B cell (primary cell): ENCODE results near the gene ZNF469. TPM values are rescaled to one million over a fixed set of nuclear protein-coding genes. Genes with fewer than 3 reads are reported as not detected.

ENCODE experiments used
- ATAC-seq: fragments of 200-7000 bp; cut with Tn5 transposase; one replicate; pipeline ENCODE4 v1.10.0; 2021; ENCODE audit warnings: low read depth, mild to moderate bottlenecking, moderate number of reproducible peaks, moderate library complexity
- CTCF ChIA-PET: fragments of 350-600 bp; sonication (Branson Sonifier 250); formaldehyde crosslinking; loops from one replicate; lab custom pipeline; 2021; ENCODE audit warnings: antibody characterized with exemption, inconsistent platforms; lab: Charles Lee
- POLR2A ChIA-PET: fragments of 350-600 bp; sonication (Branson Sonifier 250); formaldehyde crosslinking; loops from one replicate; lab custom pipeline; 2021; ENCODE audit warnings: antibody characterized with exemption; lab: Charles Lee
- DNase-seq: peaks from one replicate; pipeline ENCODE4 v3.0.0; 2013
- H2AFZ ChIP-seq: 2 replicates; pipeline ENCODE4 v1.6.1; 2012; ENCODE audit warnings: mild to moderate bottlenecking, low read depth, low read length; ENCODE audit not compliant: insufficient read depth, poor library complexity, severe bottlenecking
- H3K27ac ChIP-seq, 2 donors: 1 replicate in 1 of 2; 2 replicates in 1 of 2; pipeline ENCODE4 v1.5.1; 2012 to 2013; ENCODE audit warnings: low read length in 2 of 2, mild to moderate bottlenecking in 2 of 2, moderate library complexity in 1 of 2
- H3K27me3 ChIP-seq, 4 experiments: fragments of 200-600 bp in 1 of 4; sonication (generic) in 1 of 4; replicated peaks in 1 of 4; 1 replicate in 2 of 4; 2 replicates in 2 of 4; pipeline versions ENCODE4 v1.6.1 to v1.7.0; 2013 to 2016; ENCODE audit warnings: low read length in 3 of 4, mild to moderate bottlenecking in 2 of 4, mixed read lengths in 1 of 4, moderate library complexity in 1 of 4; ENCODE audit not compliant: insufficient read depth in 4 of 4, control insufficient read depth in 3 of 4; ENCODE audit errors: control extremely low read depth in 1 of 4
- H3K36me3 ChIP-seq, 2 experiments: replicated peaks in 1 of 2; 1 replicate in 1 of 2; 2 replicates in 1 of 2; pipeline versions ENCODE4 v1.6.1 to v1.7.1; 2013; ENCODE audit warnings: low read length in 1 of 2; ENCODE audit not compliant: insufficient read depth in 2 of 2, control insufficient read depth in 1 of 2; ENCODE audit errors: control extremely low read depth in 1 of 2, extremely low read depth in 1 of 2
- H3K4me1 ChIP-seq, 2 donors: fragments of 200-600 bp in 1 of 2; sonication (generic) in 1 of 2; 1 replicate in 1 of 2; 2 replicates in 1 of 2; pipeline versions ENCODE4 v1.5.1 to v1.6.1; 2013 to 2017; ENCODE audit warnings: low read length in 2 of 2; ENCODE audit not compliant: control insufficient read depth in 2 of 2, insufficient read depth in 2 of 2
- H3K4me2 ChIP-seq: replicated peaks from 2 replicates; pipeline ENCODE3; 2012; ENCODE audit warnings: mild to moderate bottlenecking, low read depth, low read length; ENCODE audit not compliant: poor library complexity, severe bottlenecking
- H3K4me3 ChIP-seq, 5 experiments: fragments of 200-600 bp in 1 of 5; sonication (generic) in 1 of 5; 1 replicate in 3 of 5; 2 replicates in 2 of 5; pipeline versions ENCODE4 v1.5.1 to v1.7.0; 2011 to 2016; ENCODE audit warnings: low read length in 4 of 5, mild to moderate bottlenecking in 4 of 5, low read depth in 2 of 5, control low read depth in 1 of 5, moderate library complexity in 1 of 5; ENCODE audit not compliant: insufficient read depth in 1 of 5; ENCODE audit errors: control extremely low read depth in 1 of 5, extremely low read depth in 1 of 5
- H3K79me2 ChIP-seq: fragments of 200-600 bp; sonication (generic); one replicate; pipeline ENCODE4 v1.6.0; 2016; ENCODE audit warnings: low read length; ENCODE audit not compliant: control insufficient read depth, insufficient read depth
- H3K9ac ChIP-seq: fragments of 200-600 bp; sonication (generic); 2 replicates; pipeline ENCODE4 v1.6.1; 2017; ENCODE audit warnings: mild to moderate bottlenecking, low read length, moderate library complexity
- H3K9me3 ChIP-seq, 3 donors: one replicate each; pipeline versions ENCODE4 v1.6.1 to v1.7.1; 2013; ENCODE audit warnings: low read length in 2 of 3; ENCODE audit not compliant: control insufficient read depth in 2 of 3, insufficient read depth in 1 of 3; ENCODE audit errors: control extremely low read depth in 1 of 3
- H4K20me1 ChIP-seq: 2 replicates; pipeline ENCODE4 v1.6.0; 2012; ENCODE audit warnings: mild to moderate bottlenecking, low read length; ENCODE audit not compliant: insufficient read depth, control insufficient read depth, poor library complexity, severe bottlenecking
- H3K27ac Mint-ChIP-seq: one replicate; pipeline ENCODE4 v1.8.0; 2021; ENCODE audit warnings: mixed read lengths
- H3K27me3 Mint-ChIP-seq: one replicate; pipeline ENCODE4 v1.8.0; 2021; ENCODE audit warnings: mixed read lengths
- H3K4me1 Mint-ChIP-seq: one replicate; pipeline ENCODE4 v1.8.0; 2021; ENCODE audit warnings: mixed read lengths
- H3K4me3 Mint-ChIP-seq: one replicate; pipeline ENCODE4 v1.8.0; 2021; ENCODE audit warnings: mixed read lengths
- H3K9me3 Mint-ChIP-seq: one replicate; pipeline ENCODE4 v1.8.0; 2022; ENCODE audit warnings: mixed read lengths; ENCODE audit not compliant: insufficient read depth
- CTCF ChIP-seq: fragments of 200-600 bp; IDR thresholded peaks from one replicate; pipeline ENCODE4 v1.8.0; 2022; ENCODE audit warnings: antibody characterized with exemption, mild to moderate bottlenecking
- EZH2 ChIP-seq: IDR thresholded peaks from 2 replicates; pipeline ENCODE4 v1.6.1; 2012; ENCODE audit warnings: borderline replicate concordance, low read depth, mild to moderate bottlenecking, moderate library complexity, low read length; ENCODE audit not compliant: insufficient read depth, poor library complexity, severe bottlenecking
- WGBS: methylation state at CpG from one replicate; pipeline ENCODE4 v1.1.5; 2013; ENCODE audit warnings: missing lambda C conversion rate; ENCODE audit not compliant: insufficient coverage; 5-methylcytosine and 5-hydroxymethylcytosine counted together
- intact Hi-C: fragments of 100-400 bp; cut with micrococcal nuclease; formaldehyde crosslinking; loops from one replicate; pipeline ENCODE4 v1.10.0; 2022
- polyA plus RNA-seq: library from polyadenylated mRNA; depleted of rRNA; stranded (reverse); fragments of >200 nt; gene quantifications from 2 replicates; pipeline ENCODE4 v1.2.3, GENCODE V29; 2012
- total RNA-seq, 2 donors: library from RNA; stranded (reverse); fragments of 120-200 nt in 1 of 2; gene quantifications; 1 replicate in 1 of 2; 2 replicates in 1 of 2; pipeline versions ENCODE4 v1.2.3 to v1.2.4, GENCODE V29; 2013 to 2022

ZNF469 gene
- total and polyA plus RNA-seq, 2 donors (not counting 1 experiment from before 2014, with no cell fraction given) = 0.25 to 5.9 TPM

GRCh38 chr16:88385831-88386815 lies 3.4 kb downstream of the ZNF469 start:
- Histone ChIP-seq H2AFZ (no peak overlapping the region), H3K9me3 (peaks cover 0 to 17% (median 0%) of the 10 kb centered on the region in 3 donors), H4K20me1 (no peaks in the 10 kb centered on the region), H3K4me3 (no peak overlapping the region), H3K9ac (no peak overlapping the region), H3K27ac (no peak overlapping the region), H3K27me3 (peaks cover 0 to 47% (median 17%) of the 10 kb centered on the region in 4 experiments), H3K79me2 (no peaks in the 10 kb centered on the region), H3K4me1 (peaks cover 10 to 18% of the 10 kb centered on the region in 2 donors), H3K4me2 (no peak overlapping the region), H3K36me3 (no peaks in the 10 kb centered on the region)
- peaks cover 48% of the 10 kb centered on the region for H3K27me3 Mint-ChIP-seq
- H3K4me1 Mint-ChIP-seq = peaks cover 9% of the 10 kb centered on the region
- intact Hi-C loops = no loop called here
- WGBS = 95% methylated on average over 27 of the region's 31 CpGs
- ChIA-PET POLR2A (no interaction called here), CTCF (no interaction called here)
- no peak for TF ChIP-seq EZH2
- TF ChIP-seq CTCF = no peak
- H3K4me3 Mint-ChIP-seq = no peak overlapping the region
- no peak for ATAC-seq
- no peak overlapping the region for H3K27ac Mint-ChIP-seq
- DNase-seq = no peak
- no peaks in the 10 kb centered on the region for H3K9me3 Mint-ChIP-seq
